Coronary artery (tissue), 2 donors: ENCODE measurements around the gene SLC25A17.
A peak's percentile ranks its signal among the peaks of the same experiment; 100 is the strongest.

Experiments used
- DNase-seq: peaks from one replicate; pipeline ENCODE4 v3.0.0-alpha.2; 2017; ENCODE audit warnings: low spot score
- H3K27ac ChIP-seq, 2 donors: fragments of 200-600 bp; sonication (generic); one replicate each; pipeline ENCODE4 v1.5.1; 2016 to 2019
- H3K4me3 ChIP-seq: fragments of 200-600 bp; sonication (generic); 2 replicates; pipeline ENCODE4 v1.5.1; 2016; ENCODE audit warnings: mild to moderate bottlenecking, moderate library complexity
- CTCF ChIP-seq: fragments of 200-600 bp; sonication (generic); IDR thresholded peaks from one replicate; pipeline ENCODE4 v1.5.1; 2019; ENCODE audit warnings: antibody characterized with exemption

The SLC25A17 gene

DNA sequence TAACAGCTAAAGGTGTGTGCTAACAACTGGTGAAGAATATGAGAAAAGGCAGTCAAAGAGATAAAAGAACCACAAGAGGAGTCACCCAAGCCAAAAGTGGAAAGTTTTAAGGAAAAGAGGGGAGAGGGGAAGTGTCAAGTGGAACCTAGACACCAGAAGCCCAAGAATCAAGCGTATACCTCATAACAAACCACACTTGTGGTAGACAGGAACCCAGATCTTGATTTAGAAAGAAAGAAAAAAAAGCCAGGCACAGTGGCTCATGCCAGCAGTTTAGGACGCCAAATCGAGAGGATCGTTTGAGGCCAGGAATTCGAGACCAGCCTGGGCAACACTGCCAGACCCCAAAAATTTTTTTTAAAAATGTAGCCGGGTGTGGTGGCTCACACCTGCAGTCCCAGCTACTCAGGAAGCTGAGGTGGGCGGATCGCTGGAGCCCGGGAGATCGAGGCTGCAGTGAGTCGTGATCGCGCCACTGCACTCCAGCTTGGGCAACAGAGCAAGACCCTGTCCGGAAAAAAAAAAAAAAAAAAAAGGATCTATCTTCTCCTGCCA is 877 bp downstream of the SLC25A17 start:
- no peak for DNase-seq
- Histone ChIP-seq H3K27ac (no peak overlapping the region), H3K4me3 (peak overlapping the region; percentile 78)
- no peak for TF ChIP-seq CTCF

DNA sequence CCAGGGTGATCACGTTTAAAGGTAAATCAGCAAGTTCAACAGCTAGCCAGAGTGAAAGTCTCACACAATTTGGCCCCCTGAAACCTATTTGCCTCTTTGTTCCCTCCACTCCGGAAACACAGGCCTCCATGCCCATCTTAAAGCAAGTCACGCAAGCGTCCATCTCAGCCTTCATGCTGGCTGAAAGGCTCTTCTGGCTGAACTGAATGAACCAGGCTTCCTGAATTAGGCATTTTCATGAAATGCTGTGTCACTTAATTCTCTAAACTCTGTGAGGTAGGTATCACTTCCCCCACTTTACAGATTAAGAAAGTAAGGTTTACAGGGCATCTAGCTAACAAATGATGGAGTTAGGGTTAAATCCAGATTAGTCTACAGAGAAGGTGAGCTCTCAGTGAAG is 1.4 kb downstream of the SLC25A17 start:
- no peak for DNase-seq
- no peak for TF ChIP-seq CTCF
- H3K4me3 ChIP-seq, result no peak overlapping the region
- H3K27ac ChIP-seq, result no peak overlapping the region

- H3K27ac ChIP-seq, result no peak overlapping the region
- no peak overlapping the region for H3K4me3 ChIP-seq
- no peak for DNase-seq
These were observed 5.2 kb downstream of the SLC25A17 start for GRCh38 chr22:40813912-40814315.

DNA sequence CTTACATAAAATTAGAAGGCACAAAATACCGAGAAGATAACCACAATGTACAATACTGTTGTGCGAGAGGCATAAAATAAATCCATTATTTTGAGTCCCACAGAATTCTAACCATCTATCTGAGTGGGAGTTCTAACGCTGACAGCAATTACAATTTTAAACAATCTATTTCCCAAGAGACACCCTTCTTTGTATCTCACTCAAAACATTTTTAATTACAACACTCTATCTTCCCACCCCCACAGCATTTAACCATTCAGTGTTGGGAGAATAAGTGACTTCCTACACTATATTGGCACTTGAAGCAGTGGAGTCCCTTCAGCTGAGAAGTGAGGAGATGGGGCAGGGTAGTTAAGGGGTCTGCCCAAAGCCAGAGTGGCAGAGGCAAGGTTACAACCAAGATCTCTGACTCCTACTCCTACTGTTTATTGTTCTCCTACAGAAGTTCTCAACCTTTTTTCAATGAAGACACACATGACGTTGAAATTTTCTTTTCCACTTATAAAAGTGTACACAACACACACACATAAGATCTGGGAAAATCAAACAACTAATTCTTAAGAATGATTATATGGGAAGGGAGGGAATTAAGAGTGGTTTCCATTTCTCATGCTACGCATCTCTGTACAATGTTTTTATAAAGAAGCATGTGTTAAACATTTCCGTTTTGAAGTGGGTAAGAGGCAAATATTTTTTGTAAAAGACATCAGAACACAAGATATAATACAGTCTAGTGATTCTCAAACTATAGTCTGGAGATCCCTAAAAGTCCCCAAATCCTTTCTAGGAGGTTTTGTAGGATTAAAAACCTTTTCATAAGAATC is 10.9 kb downstream of the SLC25A17 start:
- Histone ChIP-seq H3K4me3 (no peak overlapping the region), H3K27ac (no peak overlapping the region)
- no peak for DNase-seq
- no peak for TF ChIP-seq CTCF

More at GRCh38 chr22:40813912-40814315, 5.2 kb downstream of the SLC25A17 start:
- TF ChIP-seq CTCF, result no peak

- Histone ChIP-seq H3K4me3 (no peak overlapping the region), H3K27ac (no peak overlapping the region)
- TF ChIP-seq CTCF, result no peak
- DNase-seq, result no peak
These were observed 12.4 kb downstream of the SLC25A17 start for GRCh38 chr22:40806711-40807110.

GRCh38 chr22:40805699-40806203 is 13.4 kb downstream of the SLC25A17 start:
- no peak for TF ChIP-seq CTCF
- H3K27ac ChIP-seq, result no peak overlapping the region
- no peak for DNase-seq
- no peak overlapping the region for H3K4me3 ChIP-seq

DNA sequence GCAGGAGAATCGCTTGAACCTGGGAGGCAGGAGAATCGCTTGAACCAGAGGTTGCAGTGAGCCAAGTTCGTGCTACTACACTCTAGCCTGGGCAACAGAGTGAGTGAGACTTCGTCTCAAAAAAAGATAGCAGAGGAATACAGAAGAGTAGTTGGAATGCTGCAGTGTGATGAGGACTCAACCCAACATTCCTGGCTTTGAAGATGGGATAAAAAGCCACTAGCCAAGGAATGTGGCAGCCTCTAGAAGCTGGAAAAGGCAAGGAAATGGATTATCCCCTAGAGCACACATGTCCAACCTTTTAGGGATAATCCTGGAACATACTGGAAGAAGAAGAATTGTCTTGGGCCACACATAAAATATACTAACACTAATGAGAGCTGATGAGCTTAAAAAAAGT is 13.9 kb downstream of the SLC25A17 start:
- Histone ChIP-seq H3K4me3 (no peak overlapping the region), H3K27ac (no peak overlapping the region)
- no peak for TF ChIP-seq CTCF
- no peak for DNase-seq
